Liver (tissue), 9 donors: ENCODE data around the gene CELF2. TPM values are rescaled to one million over a fixed set of nuclear protein-coding genes. Genes with fewer than 3 reads are reported as not detected.

ENCODE experiments used
- DNase-seq: peaks from one replicate; pipeline ENCODE4 v3.0.0-alpha.2; 2017; ENCODE audit warnings: low spot score
- H3K27ac ChIP-seq, 2 donors: one replicate each; pipeline ENCODE4 v1.7.0; 2013; ENCODE audit warnings: inconsistent platforms in 2 of 2, low read length in 2 of 2, control low read depth in 1 of 2, low read depth in 1 of 2, mild to moderate bottlenecking in 1 of 2
- H3K27me3 ChIP-seq, 4 donors: one replicate each; pipeline versions ENCODE4 v1.6.1 to v1.7.0; 2013; ENCODE audit warnings: low read length in 3 of 4, inconsistent platforms in 1 of 4, mild to moderate bottlenecking in 1 of 4, moderate library complexity in 1 of 4; ENCODE audit not compliant: control insufficient read depth in 4 of 4, insufficient read depth in 4 of 4
- H3K36me3 ChIP-seq, 4 donors: one replicate each; pipeline versions ENCODE4 v1.6.1 to v1.7.0; 2013; ENCODE audit warnings: low read length in 3 of 4, mild to moderate bottlenecking in 3 of 4, low read depth in 1 of 4, moderate library complexity in 1 of 4; ENCODE audit not compliant: control insufficient read depth in 4 of 4, insufficient read depth in 3 of 4
- H3K4me1 ChIP-seq, 4 donors: one replicate each; pipeline versions ENCODE4 v1.6.1 to v1.7.0; 2013; ENCODE audit warnings: low read length in 3 of 4, mild to moderate bottlenecking in 3 of 4, moderate library complexity in 1 of 4; ENCODE audit not compliant: control insufficient read depth in 4 of 4, insufficient read depth in 4 of 4
- H3K4me3 ChIP-seq, 3 donors: one replicate each; pipeline versions ENCODE4 v1.6.1 to v1.7.0; 2013; ENCODE audit warnings: low read length in 3 of 3, control low read depth in 1 of 3, low read depth in 1 of 3, mild to moderate bottlenecking in 1 of 3
- H3K9ac ChIP-seq, 2 donors: one replicate each; pipeline ENCODE4 v1.7.0; 2013; ENCODE audit warnings: low read length in 2 of 2, mild to moderate bottlenecking in 2 of 2, moderate library complexity in 2 of 2, control low read depth in 1 of 2, low read depth in 1 of 2
- H3K9me3 ChIP-seq, 4 donors: one replicate each; pipeline versions ENCODE4 v1.6.1 to v1.7.0; 2013; ENCODE audit warnings: low read length in 3 of 4; ENCODE audit not compliant: control insufficient read depth in 4 of 4
- ATF3 ChIP-seq: IDR thresholded peaks from 2 replicates; pipeline ENCODE4 v1.6.1; 2016; ENCODE audit warnings: antibody characterized with exemption
- CTCF ChIP-seq: fragments of 150-350 bp; IDR thresholded peaks from 2 replicates; pipeline ENCODE4 v1.5.1; 2017; ENCODE audit warnings: improper control_type of control experiment, low read depth, low read length; ENCODE audit not compliant: missing input control
- EGR1 ChIP-seq, 2 donors: IDR thresholded peaks; 2 replicates each; pipeline ENCODE4 v1.6.1; 2016 to 2018; ENCODE audit warnings: antibody characterized with exemption in 2 of 2, low read depth in 2 of 2
- FOXA1 ChIP-seq: IDR thresholded peaks from 2 replicates; pipeline ENCODE4 v1.6.1; 2016; ENCODE audit warnings: antibody characterized with exemption
- FOXA2 ChIP-seq: IDR thresholded peaks from 2 replicates; pipeline ENCODE4 v1.6.1; 2016; ENCODE audit warnings: antibody characterized with exemption
- GABPA ChIP-seq, 2 donors: IDR thresholded peaks in 1 of 2; conservative IDR thresholded peaks in 1 of 2; 2 replicates each; pipeline ENCODE4 v1.6.1; 2016; ENCODE audit warnings: antibody characterized with exemption in 2 of 2, mild to moderate bottlenecking in 1 of 2, moderate library complexity in 1 of 2
- HNF4A ChIP-seq, 2 donors: conservative IDR thresholded peaks; 2 replicates each; pipeline ENCODE4 v1.6.1; 2016; ENCODE audit warnings: antibody characterized with exemption in 2 of 2, mild to moderate bottlenecking in 2 of 2
- HNF4G ChIP-seq: IDR thresholded peaks from 2 replicates; pipeline ENCODE4 v1.6.1; 2016; ENCODE audit warnings: antibody characterized with exemption
- JUND ChIP-seq, 2 donors: IDR thresholded peaks; 2 replicates each; pipeline ENCODE4 v1.6.1; 2016; ENCODE audit warnings: antibody characterized with exemption in 2 of 2
- MAX ChIP-seq: IDR thresholded peaks from 2 replicates; pipeline ENCODE4 v1.6.1; 2016; ENCODE audit warnings: antibody characterized with exemption
- NR2F2 ChIP-seq: IDR thresholded peaks from 2 replicates; pipeline ENCODE4 v1.6.1; 2016; ENCODE audit warnings: antibody characterized with exemption
- RAD21 ChIP-seq, 2 donors: IDR thresholded peaks; 2 replicates each; pipeline ENCODE4 v1.6.1; 2016; ENCODE audit warnings: antibody characterized with exemption in 2 of 2, mild to moderate bottlenecking in 2 of 2
- RXRA ChIP-seq, 2 donors: IDR thresholded peaks; 2 replicates each; pipeline ENCODE4 v1.6.1; 2017 to 2018; ENCODE audit warnings: antibody characterized with exemption in 2 of 2, mild to moderate bottlenecking in 1 of 2
- SP1 ChIP-seq: IDR thresholded peaks from 2 replicates; pipeline ENCODE4 v1.6.1; 2018; ENCODE audit warnings: antibody characterized with exemption, mild to moderate bottlenecking
- TAF1 ChIP-seq: conservative IDR thresholded peaks from 2 replicates; pipeline ENCODE4 v1.6.1; 2016; ENCODE audit warnings: antibody characterized with exemption, mild to moderate bottlenecking
- YY1 ChIP-seq: IDR thresholded peaks from 2 replicates; pipeline ENCODE4 v1.6.1; 2016; ENCODE audit warnings: antibody characterized with exemption, mild to moderate bottlenecking
- WGBS: extraction: QIAGEN DNeasy Blood & Tissue Kit; methylation state at CpG from one replicate; pipeline ENCODE4 v1.1.7; 2013; 5-methylcytosine and 5-hydroxymethylcytosine counted together
- polyA plus RNA-seq, 2 donors: library from polyadenylated mRNA; stranded (reverse) in 1 of 2; unstranded in 1 of 2; fragments of 200-250 nt in 1 of 2; fragments of >200 nt in 1 of 2; fragmentation: Nextera tagmentation in 1 of 2; extraction: Ambion mirVana in 1 of 2; gene quantifications; one replicate each; pipeline versions ENCODE4 v1.2.1 to v1.2.3, GENCODE V29; 2013 to 2015
- total RNA-seq, 2 donors: library from RNA; depleted of rRNA; stranded (reverse); fragments of >200 nt; gene quantifications; one replicate each; pipeline ENCODE4 v1.2.3, GENCODE V29; 2014
- TF ChIP-seq, protein P1 (sequence below): IDR thresholded peaks from 2 replicates; pipeline ENCODE4 v1.6.1; 2016; ENCODE audit warnings: antibody characterized with exemption, mild to moderate bottlenecking
- TF ChIP-seq, protein P2 (sequence below): IDR thresholded peaks from 2 replicates; pipeline ENCODE4 v1.6.1; 2016; ENCODE audit warnings: antibody characterized with exemption
- donor health status: healthy.
- donor health status: healthy.
- donor health status: healthy.
- donor health status: healthy.
- donor health status: healthy.

CELF2 gene
- total and polyA plus RNA-seq, 4 donors: 1.4 to 8.5 (median 5.6) TPM

DNA sequence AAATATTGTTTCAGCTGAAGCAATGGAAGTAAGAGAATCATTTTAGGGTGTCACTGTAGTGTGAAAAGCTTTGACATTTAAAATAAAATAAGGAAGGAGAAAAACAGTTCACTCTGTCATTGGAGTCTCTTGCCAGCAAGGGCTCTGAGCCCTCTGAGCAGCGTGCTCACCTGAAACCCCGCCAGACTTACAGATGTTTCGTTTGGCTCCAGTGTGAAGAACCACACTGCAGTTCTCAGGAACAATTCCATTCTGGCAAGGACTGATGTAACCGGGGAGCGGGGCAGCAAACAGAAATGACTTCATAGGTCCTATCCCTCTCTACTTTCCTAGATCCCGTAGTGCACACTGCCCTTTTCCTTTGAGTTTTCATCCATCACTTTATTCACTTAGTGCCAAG, 164.3 kb downstream of the CELF2 start:
- no peak for DNase-seq
- H3K27me3 ChIP-seq: no peaks in the 10 kb centered on the region
- H3K4me3 ChIP-seq: no peak overlapping the region
- TF ChIP-seq SP1: no peak
- TF ChIP-seq NR2F2: no peak
- TF ChIP-seq ATF3: no peak
- no peak for TF ChIP-seq CTCF
- TF ChIP-seq EGR1 (IDR thresholded peaks at IDR 0.05; ENCODE audit: low read depth in 2 of 2): no peak
- TF ChIP-seq TAF1: no peak
- TF ChIP-seq, protein P1, sequence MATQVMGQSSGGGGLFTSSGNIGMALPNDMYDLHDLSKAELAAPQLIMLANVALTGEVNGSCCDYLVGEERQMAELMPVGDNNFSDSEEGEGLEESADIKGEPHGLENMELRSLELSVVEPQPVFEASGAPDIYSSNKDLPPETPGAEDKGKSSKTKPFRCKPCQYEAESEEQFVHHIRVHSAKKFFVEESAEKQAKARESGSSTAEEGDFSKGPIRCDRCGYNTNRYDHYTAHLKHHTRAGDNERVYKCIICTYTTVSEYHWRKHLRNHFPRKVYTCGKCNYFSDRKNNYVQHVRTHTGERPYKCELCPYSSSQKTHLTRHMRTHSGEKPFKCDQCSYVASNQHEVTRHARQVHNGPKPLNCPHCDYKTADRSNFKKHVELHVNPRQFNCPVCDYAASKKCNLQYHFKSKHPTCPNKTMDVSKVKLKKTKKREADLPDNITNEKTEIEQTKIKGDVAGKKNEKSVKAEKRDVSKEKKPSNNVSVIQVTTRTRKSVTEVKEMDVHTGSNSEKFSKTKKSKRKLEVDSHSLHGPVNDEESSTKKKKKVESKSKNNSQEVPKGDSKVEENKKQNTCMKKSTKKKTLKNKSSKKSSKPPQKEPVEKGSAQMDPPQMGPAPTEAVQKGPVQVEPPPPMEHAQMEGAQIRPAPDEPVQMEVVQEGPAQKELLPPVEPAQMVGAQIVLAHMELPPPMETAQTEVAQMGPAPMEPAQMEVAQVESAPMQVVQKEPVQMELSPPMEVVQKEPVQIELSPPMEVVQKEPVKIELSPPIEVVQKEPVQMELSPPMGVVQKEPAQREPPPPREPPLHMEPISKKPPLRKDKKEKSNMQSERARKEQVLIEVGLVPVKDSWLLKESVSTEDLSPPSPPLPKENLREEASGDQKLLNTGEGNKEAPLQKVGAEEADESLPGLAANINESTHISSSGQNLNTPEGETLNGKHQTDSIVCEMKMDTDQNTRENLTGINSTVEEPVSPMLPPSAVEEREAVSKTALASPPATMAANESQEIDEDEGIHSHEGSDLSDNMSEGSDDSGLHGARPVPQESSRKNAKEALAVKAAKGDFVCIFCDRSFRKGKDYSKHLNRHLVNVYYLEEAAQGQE: no peak
- TF ChIP-seq FOXA2: no peak
- TF ChIP-seq MAX: no peak
- no peak for TF ChIP-seq RAD21 (IDR thresholded peaks at IDR 0.05)
- TF ChIP-seq HNF4A (conservative IDR thresholded peaks at IDR 0.05): no peak
- TF ChIP-seq, protein P2, sequence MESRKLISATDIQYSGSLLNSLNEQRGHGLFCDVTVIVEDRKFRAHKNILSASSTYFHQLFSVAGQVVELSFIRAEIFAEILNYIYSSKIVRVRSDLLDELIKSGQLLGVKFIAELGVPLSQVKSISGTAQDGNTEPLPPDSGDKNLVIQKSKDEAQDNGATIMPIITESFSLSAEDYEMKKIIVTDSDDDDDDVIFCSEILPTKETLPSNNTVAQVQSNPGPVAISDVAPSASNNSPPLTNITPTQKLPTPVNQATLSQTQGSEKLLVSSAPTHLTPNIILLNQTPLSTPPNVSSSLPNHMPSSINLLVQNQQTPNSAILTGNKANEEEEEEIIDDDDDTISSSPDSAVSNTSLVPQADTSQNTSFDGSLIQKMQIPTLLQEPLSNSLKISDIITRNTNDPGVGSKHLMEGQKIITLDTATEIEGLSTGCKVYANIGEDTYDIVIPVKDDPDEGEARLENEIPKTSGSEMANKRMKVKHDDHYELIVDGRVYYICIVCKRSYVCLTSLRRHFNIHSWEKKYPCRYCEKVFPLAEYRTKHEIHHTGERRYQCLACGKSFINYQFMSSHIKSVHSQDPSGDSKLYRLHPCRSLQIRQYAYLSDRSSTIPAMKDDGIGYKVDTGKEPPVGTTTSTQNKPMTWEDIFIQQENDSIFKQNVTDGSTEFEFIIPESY: no peak
- TF ChIP-seq YY1: no peak
- no peak for TF ChIP-seq FOXA1
- TF ChIP-seq RXRA (IDR thresholded peaks at IDR 0.05): no peak
- TF ChIP-seq GABPA (IDR thresholded peaks at IDR 0.05 in 1 of 2, conservative IDR thresholded peaks at IDR 0.05 in 1 of 2): no peak
- TF ChIP-seq HNF4G: no peak
- no peak for TF ChIP-seq JUND (IDR thresholded peaks at IDR 0.05)
- H3K36me3 ChIP-seq: no peaks in the 10 kb centered on the region
- H3K9ac ChIP-seq: no peak overlapping the region
- H3K27ac ChIP-seq: no peak overlapping the region
- 78% methylated on average over 6 of the region's 6 CpGs for WGBS
- H3K9me3 ChIP-seq: peaks cover 0 to 8% (median 2%) of the 10 kb centered on the region in 4 donors
- no peaks in the 10 kb centered on the region for H3K4me1 ChIP-seq
